Stimulated activated CD8-positive, alpha-beta memory T cell treated with anti-CD3 and anti-CD28 coated beads, Interleukin-12 subunit alpha, Interleukin-12 subunit beta, amount 100 ng/mL, for 1 hour (primary cell): ENCODE results near the gene SORL1-AS1.

Experiments
- DNase-seq: peaks from one replicate; pipeline ENCODE4 v3.0.0-alpha.2; 2020; ENCODE audit warnings: low read depth

The SORL1-AS1 gene

DNA sequence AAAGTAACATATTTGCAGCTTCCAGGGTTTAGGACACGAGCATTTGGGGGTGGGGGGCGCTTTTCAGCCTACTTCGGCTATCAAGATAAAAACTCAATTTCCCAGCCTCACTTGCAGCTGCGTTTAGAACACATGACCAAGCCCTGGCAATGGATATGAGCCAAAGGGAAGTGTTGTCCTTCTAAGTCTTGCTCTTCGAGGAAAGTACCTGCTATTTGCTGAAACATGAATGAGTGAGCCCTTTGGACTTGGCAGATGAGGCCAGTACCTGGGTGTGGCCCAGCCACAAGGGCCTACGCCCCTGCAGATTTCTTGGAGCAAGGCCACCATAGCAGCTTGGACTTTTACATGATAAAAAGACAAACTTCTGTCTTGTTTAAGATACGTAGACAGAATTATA, 60.9 kb downstream of the SORL1-AS1 start:
- DNase-seq, result no peak

GRCh38 chr11:121389651-121390050, 63.1 kb downstream of the SORL1-AS1 start:
- DNase-seq, result no peak
